Breast epithelium (tissue), 4 donors: ENCODE results near the gene CNTN5. TPM values are rescaled to one million over a fixed set of nuclear protein-coding genes. Genes with fewer than 3 reads are reported as not detected.

Source experiments
- DNase-seq, 2 donors: peaks; one replicate each; pipeline ENCODE4 v3.0.0-alpha.2; 2019; ENCODE audit warnings: low spot score in 2 of 2
- H3K27ac ChIP-seq, 2 donors: fragments of 200-600 bp; sonication (generic) in 1 of 2; one replicate each; pipeline ENCODE4 v1.5.1; 2016 to 2019; ENCODE audit warnings: mild to moderate bottlenecking in 1 of 2
- H3K27me3 ChIP-seq, 2 donors: fragments of 200-600 bp; sonication (generic) in 1 of 2; one replicate each; pipeline versions ENCODE4 v1.5.1 to v1.6.0; 2017 to 2019; ENCODE audit warnings: control low read depth in 1 of 2, mild to moderate bottlenecking in 1 of 2
- H3K36me3 ChIP-seq: fragments of 200-600 bp; one replicate; pipeline ENCODE4 v1.5.1; 2019
- H3K4me1 ChIP-seq, 2 donors: fragments of 200-600 bp; sonication (generic); one replicate each; pipeline ENCODE4 v1.5.1; 2016 to 2019; ENCODE audit warnings: control low read depth in 1 of 2
- H3K4me3 ChIP-seq, 3 donors: fragments of 200-600 bp; sonication (generic); 1 replicate in 2 of 3; 2 replicates in 1 of 3; pipeline ENCODE4 v1.5.1; 2016 to 2019; ENCODE audit warnings: mild to moderate bottlenecking in 3 of 3, moderate library complexity in 2 of 3
- H3K9me3 ChIP-seq, 2 donors: fragments of 200-600 bp; sonication (generic) in 1 of 2; one replicate each; pipeline ENCODE4 v1.5.1; 2016 to 2019; ENCODE audit warnings: control low read depth in 1 of 2
- CTCF ChIP-seq, 3 donors: fragments of 450-650 bp; IDR thresholded peaks; one replicate each; pipeline ENCODE4 v1.5.1; 2016 to 2017; ENCODE audit warnings: antibody characterized with exemption in 3 of 3, mild to moderate bottlenecking in 3 of 3, moderate library complexity in 3 of 3
- POLR2A ChIP-seq: fragments of 450-650 bp; IDR thresholded peaks from one replicate; pipeline ENCODE4 v1.6.1; 2016; ENCODE audit warnings: antibody characterized with exemption, mild to moderate bottlenecking, moderate library complexity
- POLR2AphosphoS5 ChIP-seq, 3 donors: sonication (generic); formaldehyde crosslinking; IDR thresholded peaks; one replicate each; pipeline ENCODE4 v1.6.1; 2017; ENCODE audit warnings: antibody characterized with exemption in 3 of 3
- intact Hi-C: fragments of 100-400 bp; cut with DNase I; formaldehyde crosslinking; loops from one replicate; pipeline ENCODE4 v1.15.1; 2023; ENCODE audit warnings: low total_unique reads
- total RNA-seq, 3 donors: library from RNA; depleted of rRNA; stranded (reverse); fragments of >200 nt; gene quantifications; one replicate each; pipeline ENCODE4 v1.1.0, GENCODE V29; 2016

CNTN5 gene
- total RNA-seq, 3 donors from 2014 or later: not detected

- H3K36me3 ChIP-seq: no peaks in the 10 kb centered on the region
- no peaks in the 10 kb centered on the region for H3K4me1 ChIP-seq
- H3K4me3 ChIP-seq: no peak overlapping the region
- H3K27me3 ChIP-seq: no peaks in the 10 kb centered on the region
- intact Hi-C loops: no loop called here
- no peak overlapping the region for H3K27ac ChIP-seq
- TF ChIP-seq CTCF (IDR thresholded peaks at IDR 0.05) (no peak), POLR2AphosphoS5 (IDR thresholded peaks at IDR 0.05) (no peak)
- peaks cover 3 to 6% of the 10 kb centered on the region in 2 donors for H3K9me3 ChIP-seq
- DNase-seq: no peak
These were observed 404.8 kb downstream of the CNTN5 start for GRCh38 chr11:99425596-99425995.

- Histone ChIP-seq H3K27ac (no peak overlapping the region), H3K4me3 (no peak overlapping the region), H3K4me1 (no peaks in the 10 kb centered on the region), H3K9me3 (no peaks in the 10 kb centered on the region), H3K27me3 (no peaks in the 10 kb centered on the region), H3K36me3 (no peaks in the 10 kb centered on the region)
- intact Hi-C loops: no loop called here
- no peak for TF ChIP-seq POLR2A
- no peak for TF ChIP-seq CTCF (IDR thresholded peaks at IDR 0.05)
- no peak for TF ChIP-seq POLR2AphosphoS5 (IDR thresholded peaks at IDR 0.05)
- no peak for DNase-seq
These were observed 411.9 kb downstream of the CNTN5 start for GRCh38 chr11:99432677-99433076.

GRCh38 chr11:99443276-99443675 is 422.5 kb downstream of the CNTN5 start:
- H3K4me1 ChIP-seq: no peaks in the 10 kb centered on the region
- intact Hi-C loops: no loop called here
- H3K27ac ChIP-seq: no peak overlapping the region
- H3K36me3 ChIP-seq: no peaks in the 10 kb centered on the region
- H3K27me3 ChIP-seq: no peaks in the 10 kb centered on the region
- no peak for DNase-seq
- TF ChIP-seq POLR2AphosphoS5 (IDR thresholded peaks at IDR 0.05) (no peak), POLR2A (no peak), CTCF (IDR thresholded peaks at IDR 0.05) (no peak)
- no peaks in the 10 kb centered on the region for H3K9me3 ChIP-seq
- H3K4me3 ChIP-seq: no peak overlapping the region

- H3K27ac ChIP-seq: no peak overlapping the region
- no peaks in the 10 kb centered on the region for H3K36me3 ChIP-seq
- no peaks in the 10 kb centered on the region for H3K27me3 ChIP-seq
- no peak overlapping the region for H3K4me3 ChIP-seq
- no peaks in the 10 kb centered on the region for H3K4me1 ChIP-seq
- intact Hi-C loops: no loop called here
- TF ChIP-seq POLR2AphosphoS5 (IDR thresholded peaks at IDR 0.05) (no peak), CTCF (IDR thresholded peaks at IDR 0.05) (no peak), POLR2A (no peak)
- no peaks in the 10 kb centered on the region for H3K9me3 ChIP-seq
- DNase-seq: no peak
These were observed 425.7 kb downstream of the CNTN5 start for GRCh38 chr11:99446400-99446799.

- TF ChIP-seq POLR2AphosphoS5 (IDR thresholded peaks at IDR 0.05) (no peak), POLR2A (no peak), CTCF (IDR thresholded peaks at IDR 0.05) (no peak)
- intact Hi-C loops: no loop called here
These were observed 428.6 kb downstream of the CNTN5 start for GRCh38 chr11:99449345-99449744.

More at GRCh38 chr11:99449345-99449744, 428.6 kb downstream of the CNTN5 start:
- no peaks in the 10 kb centered on the region for H3K36me3 ChIP-seq
- no peak for DNase-seq
- no peak overlapping the region for H3K4me3 ChIP-seq
- H3K27me3 ChIP-seq: no peaks in the 10 kb centered on the region
- H3K9me3 ChIP-seq: no peaks in the 10 kb centered on the region
- no peaks in the 10 kb centered on the region for H3K4me1 ChIP-seq
- no peak overlapping the region for H3K27ac ChIP-seq
